OCI-LY7 (cell line): Measurements from ENCODE around the gene LARP1.

Source experiments
- EZH2phosphoT487 ChIP-seq: fragments of 200-600 bp; sonication (generic); IDR thresholded peaks from 2 replicates; pipeline ENCODE4 v1.6.1; 2018; ENCODE audit warnings: low read depth, borderline replicate concordance, mild to moderate bottlenecking, mixed run types, antibody characterized with exemption, low read length, moderate library complexity, mixed read lengths
- TF ChIP-seq, protein P1 (sequence below): fragments of 200-600 bp; sonication (generic); conservative IDR thresholded peaks from 2 replicates; pipeline ENCODE4 v1.5.1; 2014; ENCODE audit warnings: mild to moderate bottlenecking, antibody characterized with exemption, low read length, moderate library complexity, mixed read lengths

GRCh38 chr5:154761046-154761736 lies 6.0 kb downstream of the LARP1 start:
- TF ChIP-seq, protein P1, sequence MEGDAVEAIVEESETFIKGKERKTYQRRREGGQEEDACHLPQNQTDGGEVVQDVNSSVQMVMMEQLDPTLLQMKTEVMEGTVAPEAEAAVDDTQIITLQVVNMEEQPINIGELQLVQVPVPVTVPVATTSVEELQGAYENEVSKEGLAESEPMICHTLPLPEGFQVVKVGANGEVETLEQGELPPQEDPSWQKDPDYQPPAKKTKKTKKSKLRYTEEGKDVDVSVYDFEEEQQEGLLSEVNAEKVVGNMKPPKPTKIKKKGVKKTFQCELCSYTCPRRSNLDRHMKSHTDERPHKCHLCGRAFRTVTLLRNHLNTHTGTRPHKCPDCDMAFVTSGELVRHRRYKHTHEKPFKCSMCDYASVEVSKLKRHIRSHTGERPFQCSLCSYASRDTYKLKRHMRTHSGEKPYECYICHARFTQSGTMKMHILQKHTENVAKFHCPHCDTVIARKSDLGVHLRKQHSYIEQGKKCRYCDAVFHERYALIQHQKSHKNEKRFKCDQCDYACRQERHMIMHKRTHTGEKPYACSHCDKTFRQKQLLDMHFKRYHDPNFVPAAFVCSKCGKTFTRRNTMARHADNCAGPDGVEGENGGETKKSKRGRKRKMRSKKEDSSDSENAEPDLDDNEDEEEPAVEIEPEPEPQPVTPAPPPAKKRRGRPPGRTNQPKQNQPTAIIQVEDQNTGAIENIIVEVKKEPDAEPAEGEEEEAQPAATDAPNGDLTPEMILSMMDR, result no peak
- no peak for TF ChIP-seq EZH2phosphoT487
